Measurements from ENCODE around the gene FGF12. TPM values are rescaled to one million over a fixed set of nuclear protein-coding genes. Genes with fewer than 3 reads are reported as not detected.

The FGF12 gene
- total RNA-seq, 4 donors from 2014 or later: 0.32 to 0.55 TPM; not detected in 2

GRCh38 chr3:192229866-192230265 is 497.5 kb downstream of the FGF12 start:
- H3K27me3 ChIP-seq: no peaks in the 10 kb centered on the region
- DNase-seq: no peak
- H3K4me3 ChIP-seq: no peak overlapping the region
- H3K36me3 ChIP-seq: no peaks in the 10 kb centered on the region
- 78% methylated on average over 2 of the region's 2 CpGs for WGBS, 2 donors (ENCODE audit: low coverage in 1 of 2)
- H3K4me1 ChIP-seq: no peaks in the 10 kb centered on the region
- no peaks in the 10 kb centered on the region for H3K9me3 ChIP-seq
- in situ Hi-C loops (cut with MboI; ENCODE audit: low pct_ligation_motif_present in 1 of 4, low pct_unique_long_range_greater_than_20kb in 1 of 4, low sequenced_read_pairs in 3 of 4): no loop called here
- TF ChIP-seq POLR2A (IDR thresholded peaks at IDR 0.05) (no peak), EP300 (IDR thresholded peaks at IDR 0.05; ENCODE audit: low read depth) (no peak), POLR2AphosphoS5 (IDR thresholded peaks at IDR 0.05) (no peak)
- intact Hi-C loops (cut with DNase I; ENCODE audit: low total_unique reads): no loop called here
- H3K27ac ChIP-seq: no peak overlapping the region

GRCh38 chr3:192224634-192225155 is 502.6 kb downstream of the FGF12 start:
- in situ Hi-C loops (cut with MboI; ENCODE audit: low pct_ligation_motif_present in 1 of 4, low pct_unique_long_range_greater_than_20kb in 1 of 4, low sequenced_read_pairs in 3 of 4) (no loop called here), intact Hi-C loops (cut with DNase I; ENCODE audit: low total_unique reads) (no loop called here)
- Histone ChIP-seq H3K9me3 (no peaks in the 10 kb centered on the region), H3K4me3 (no peak overlapping the region), H3K36me3 (no peaks in the 10 kb centered on the region), H3K27me3 (no peaks in the 10 kb centered on the region), H3K4me1 (no peaks in the 10 kb centered on the region), H3K27ac (no peak overlapping the region)
- TF ChIP-seq CTCF (IDR thresholded peaks at IDR 0.05) (no peak), POLR2AphosphoS5 (IDR thresholded peaks at IDR 0.05) (no peak), EP300 (IDR thresholded peaks at IDR 0.05; ENCODE audit: low read depth) (no peak), POLR2A (IDR thresholded peaks at IDR 0.05) (no peak)
- 56 to 66% methylated on average over 4 to 5 of the region's 5 CpGs for WGBS, 2 donors (ENCODE audit: low coverage in 1 of 2)
- DNase-seq: no peak

- TF ChIP-seq EP300 (IDR thresholded peaks at IDR 0.05; ENCODE audit: low read depth) (no peak), POLR2AphosphoS5 (IDR thresholded peaks at IDR 0.05) (no peak), CTCF (IDR thresholded peaks at IDR 0.05) (no peak), POLR2A (IDR thresholded peaks at IDR 0.05) (no peak)
- H3K27me3 ChIP-seq: no peaks in the 10 kb centered on the region
- in situ Hi-C loops (cut with MboI; ENCODE audit: low pct_ligation_motif_present in 1 of 4, low pct_unique_long_range_greater_than_20kb in 1 of 4, low sequenced_read_pairs in 3 of 4): no loop called here
- WGBS, 2 donors (ENCODE audit: low coverage in 1 of 2): 73 to 84% methylated on average over 2 of the region's 2 CpGs
- H3K9me3 ChIP-seq: no peaks in the 10 kb centered on the region
- no peak overlapping the region for H3K27ac ChIP-seq
- no peaks in the 10 kb centered on the region for H3K36me3 ChIP-seq
- intact Hi-C loops (cut with DNase I; ENCODE audit: low total_unique reads): no loop called here
- DNase-seq: no peak
- H3K4me3 ChIP-seq: no peak overlapping the region
- H3K4me1 ChIP-seq: no peaks in the 10 kb centered on the region
Observed at GRCh38 chr3:192223815-192224214, 503.5 kb downstream of the FGF12 start.

- TF ChIP-seq POLR2AphosphoS5 (IDR thresholded peaks at IDR 0.05) (no peak), EP300 (IDR thresholded peaks at IDR 0.05; ENCODE audit: low read depth) (no peak), POLR2A (IDR thresholded peaks at IDR 0.05) (no peak), CTCF (IDR thresholded peaks at IDR 0.05) (no peak)
- H3K27me3 ChIP-seq: no peaks in the 10 kb centered on the region
- H3K4me3 ChIP-seq: no peak overlapping the region
- no peaks in the 10 kb centered on the region for H3K4me1 ChIP-seq
- no peak overlapping the region for H3K27ac ChIP-seq
- no peaks in the 10 kb centered on the region for H3K36me3 ChIP-seq
- no peaks in the 10 kb centered on the region for H3K9me3 ChIP-seq
- in situ Hi-C loops (cut with MboI; ENCODE audit: low pct_ligation_motif_present in 1 of 4, low pct_unique_long_range_greater_than_20kb in 1 of 4, low sequenced_read_pairs in 3 of 4): no loop called here
- WGBS, 2 donors (ENCODE audit: low coverage in 1 of 2): 100% methylated on average over 1 of the region's 1 CpG
- intact Hi-C loops (cut with DNase I; ENCODE audit: low total_unique reads): no loop called here
- DNase-seq: no peak
Observed at GRCh38 chr3:192220915-192221314, 506.4 kb downstream of the FGF12 start.

- intact Hi-C loops (cut with DNase I; ENCODE audit: low total_unique reads) (loop anchor here (2.0 kb wide), 1 partner anchor 57 kb away; no protein-coding TSS in a partner anchor), in situ Hi-C loops (cut with MboI; ENCODE audit: low pct_ligation_motif_present in 1 of 4, low pct_unique_long_range_greater_than_20kb in 1 of 4, low sequenced_read_pairs in 3 of 4) (loop anchor here in 1 of 4 donors (5.0 kb wide), 1 partner anchor 52 kb away; no protein-coding TSS in a partner anchor)
- H3K4me3 ChIP-seq: no peak overlapping the region
- H3K27ac ChIP-seq: no peak overlapping the region
- DNase-seq: no peak
- no peak for TF ChIP-seq POLR2AphosphoS5 (IDR thresholded peaks at IDR 0.05)
- TF ChIP-seq EP300 (IDR thresholded peaks at IDR 0.05; ENCODE audit: low read depth): no peak
- TF ChIP-seq POLR2A (IDR thresholded peaks at IDR 0.05): no peak
- TF ChIP-seq CTCF (IDR thresholded peaks at IDR 0.05): no peak
- H3K36me3 ChIP-seq: no peaks in the 10 kb centered on the region
- H3K27me3 ChIP-seq: no peaks in the 10 kb centered on the region
- no peaks in the 10 kb centered on the region for H3K9me3 ChIP-seq
- H3K4me1 ChIP-seq: no peaks in the 10 kb centered on the region
Observed at GRCh38 chr3:192219926-192220325, 507.4 kb downstream of the FGF12 start.
